Hematopoietic multipotent progenitor cell treated with erythropoietin and hydrocortisone succinate and interleukin-3 and kit ligand, for 17 days (in vitro differentiated cells): ENCODE data around the gene SCN2B.

Experiments used
- DNase-seq: peaks from one replicate; pipeline ENCODE4 v3.0.0-alpha.2; 2015; ENCODE audit warnings: low spot score

SCN2B gene

DNA sequence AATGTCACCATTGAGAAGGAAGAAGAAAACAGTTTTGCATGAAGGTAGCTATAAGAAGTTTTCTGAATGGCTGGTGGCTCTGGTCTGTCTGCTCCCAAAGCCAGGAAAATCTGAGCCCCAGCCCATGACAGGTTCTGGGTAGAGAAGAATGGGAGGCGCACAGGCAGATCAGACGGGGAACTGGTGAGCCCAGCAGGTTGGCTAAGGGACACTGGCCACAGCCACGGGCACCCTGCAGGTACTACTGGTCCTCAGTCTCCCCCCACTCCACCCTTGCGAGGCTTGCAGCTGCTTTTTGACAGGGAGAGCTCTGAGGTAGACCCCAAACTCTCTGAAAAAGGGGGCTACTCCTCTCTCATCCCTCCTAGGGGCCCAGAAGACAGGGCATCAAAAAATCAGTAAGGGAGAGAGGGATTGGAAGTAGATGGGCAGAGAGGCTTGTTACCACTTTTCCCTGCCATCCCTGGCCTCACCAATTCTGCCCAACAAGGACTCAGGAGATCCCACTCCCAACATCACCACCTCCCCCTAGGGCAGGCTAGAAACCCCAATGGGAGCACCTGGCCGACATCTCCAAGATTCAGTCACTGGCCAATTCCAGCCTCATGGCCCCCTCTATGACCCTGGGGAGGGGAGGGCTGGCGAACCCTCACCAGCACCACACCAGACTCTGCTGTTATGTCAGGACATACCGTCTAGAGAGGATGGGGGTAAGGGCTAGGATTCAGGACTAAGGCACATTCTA, 41.2 kb downstream of the SCN2B start:
- DNase-seq = no peak

- no peak for DNase-seq
Measured at GRCh38 chr11:118133816-118134215, 42.6 kb downstream of the SCN2B start.

GRCh38 chr11:118132385-118133151, 43.9 kb downstream of the SCN2B start:
- DNase-seq = no peak

DNA sequence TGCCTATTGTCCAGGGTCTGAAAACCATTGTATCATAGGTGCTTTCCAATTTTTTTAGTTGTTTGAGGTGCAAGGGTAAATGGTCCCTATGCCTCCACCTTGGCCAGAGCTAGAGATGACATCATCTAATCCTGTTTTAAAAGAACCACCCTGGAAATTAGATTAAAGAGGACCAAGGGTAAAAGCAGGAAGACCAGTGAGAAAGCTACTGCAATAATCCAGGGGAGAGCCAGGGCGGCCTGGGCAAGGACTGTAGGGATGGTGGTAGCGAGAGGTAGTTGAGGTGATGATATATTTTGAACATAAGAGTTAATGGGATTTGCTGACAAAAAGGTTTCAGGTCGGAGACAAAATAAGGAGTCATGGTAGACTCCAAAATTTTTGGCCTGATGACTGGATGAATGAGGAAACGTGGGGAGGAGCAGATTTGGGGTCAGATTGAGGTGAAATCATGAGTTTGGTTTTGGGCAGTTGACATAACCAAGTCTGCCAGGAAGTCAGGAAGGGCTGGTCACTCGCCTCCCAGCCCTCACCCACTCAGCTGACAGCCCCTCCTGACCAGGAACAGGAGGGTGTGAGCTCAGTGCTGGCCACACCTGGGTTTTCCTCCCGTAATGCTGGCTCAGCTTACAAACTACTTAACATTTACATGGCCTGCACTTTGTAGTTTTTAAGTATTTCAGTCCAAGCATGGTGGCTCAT, 46.8 kb downstream of the SCN2B start:
- no peak for DNase-seq

DNA sequence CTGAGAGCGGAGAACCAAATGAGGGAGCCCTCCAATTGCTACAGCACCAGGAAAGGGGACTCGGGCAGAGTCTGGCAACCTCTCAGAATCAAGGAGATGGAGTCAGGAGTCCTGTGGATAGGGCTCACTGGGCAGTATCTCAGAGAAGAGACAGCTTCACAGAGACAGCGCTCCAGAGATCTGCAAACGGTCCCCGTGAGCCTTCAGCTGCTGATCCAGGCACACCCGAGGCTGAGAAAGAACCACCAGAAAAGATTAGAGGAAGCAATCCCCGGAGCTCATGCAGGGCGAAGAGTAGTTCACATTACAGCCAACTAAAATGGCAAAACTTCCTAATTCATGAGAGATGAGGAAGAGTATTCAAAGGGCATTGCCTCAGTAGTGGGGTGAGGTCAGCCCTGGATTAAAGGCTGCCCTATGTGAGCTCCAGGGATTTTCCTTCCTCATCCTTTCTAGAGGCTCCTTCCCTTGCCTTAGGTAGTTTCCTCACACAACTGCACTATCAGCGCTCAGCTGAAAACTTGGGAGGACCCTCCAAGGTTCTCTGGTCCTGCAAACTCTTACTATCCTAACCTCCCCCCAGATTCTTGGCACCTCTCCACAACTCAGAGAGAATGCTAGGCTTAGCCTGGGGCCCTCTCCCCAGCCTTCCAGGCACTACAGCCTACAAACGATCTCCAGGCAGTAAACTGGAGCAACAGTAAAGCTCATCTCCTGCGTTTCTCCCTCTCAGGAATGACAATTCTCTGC, 47.5 kb downstream of the SCN2B start:
- no peak for DNase-seq

GRCh38 chr11:118128310-118128709, 48.1 kb downstream of the SCN2B start:
- DNase-seq = no peak

GRCh38 chr11:118126082-118126838, 50.2 kb downstream of the SCN2B start:
- no peak for DNase-seq

- no peak for DNase-seq
Measured at GRCh38 chr11:118124929-118125535, 51.4 kb downstream of the SCN2B start.

DNA sequence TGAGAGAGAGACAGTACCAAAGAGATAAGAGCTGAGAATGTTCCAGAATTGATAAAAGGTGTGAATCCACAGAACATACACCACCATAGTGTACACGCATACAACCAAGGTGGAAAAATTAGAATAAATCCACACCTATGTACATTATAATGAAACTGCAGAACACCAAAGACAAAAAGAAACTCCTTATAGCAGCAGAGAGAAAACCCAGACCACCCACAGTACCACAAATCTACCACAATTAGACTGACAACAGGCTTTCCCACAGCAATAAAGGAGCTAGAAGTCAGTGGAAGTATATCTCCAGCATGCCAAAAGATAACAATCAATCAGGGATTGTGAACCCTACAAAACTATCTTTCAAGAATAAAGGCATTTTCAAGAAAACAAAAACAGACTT, 55.6 kb downstream of the SCN2B start:
- no peak for DNase-seq

DNA sequence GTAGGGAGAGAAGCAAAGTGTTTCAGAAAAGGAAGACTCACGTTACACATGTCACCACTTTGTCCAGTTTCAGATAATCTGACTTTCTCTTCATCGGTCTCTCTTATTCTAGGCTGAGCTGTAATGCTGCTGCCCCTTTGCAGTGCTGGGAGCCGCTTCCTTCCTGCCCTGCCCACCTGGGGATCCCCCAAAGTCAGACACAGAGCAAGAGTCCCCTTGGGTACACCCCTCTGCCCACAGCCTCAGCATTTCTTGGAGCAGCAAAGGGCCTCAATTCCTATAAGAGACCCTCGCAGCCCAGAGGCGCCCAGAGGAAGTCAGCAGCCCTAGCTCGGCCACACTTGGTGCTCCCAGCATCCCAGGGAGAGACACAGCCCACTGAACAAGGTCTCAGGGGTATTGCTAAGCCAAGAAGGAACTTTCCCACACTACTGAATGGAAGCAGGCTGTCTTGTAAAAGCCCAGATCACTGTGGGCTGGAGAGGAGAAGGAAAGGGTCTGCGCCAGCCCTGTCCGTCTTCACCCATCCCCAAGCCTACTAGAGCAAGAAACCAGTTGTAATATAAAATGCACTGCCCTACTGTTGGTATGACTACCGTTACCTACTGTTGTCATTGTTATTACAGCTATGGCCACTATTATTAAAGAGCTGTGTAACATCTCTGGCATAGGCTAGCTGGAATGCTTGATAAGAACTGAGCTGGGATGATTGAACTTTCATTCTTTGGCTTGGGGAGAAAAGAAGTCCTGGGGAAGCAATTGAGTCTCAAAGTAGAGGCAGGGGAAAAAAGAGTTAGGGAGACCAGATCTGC, 58.4 kb downstream of the SCN2B start:
- DNase-seq = no peak

GRCh38 chr11:118115048-118115447, 61.4 kb downstream of the SCN2B start:
- DNase-seq = no peak

DNA sequence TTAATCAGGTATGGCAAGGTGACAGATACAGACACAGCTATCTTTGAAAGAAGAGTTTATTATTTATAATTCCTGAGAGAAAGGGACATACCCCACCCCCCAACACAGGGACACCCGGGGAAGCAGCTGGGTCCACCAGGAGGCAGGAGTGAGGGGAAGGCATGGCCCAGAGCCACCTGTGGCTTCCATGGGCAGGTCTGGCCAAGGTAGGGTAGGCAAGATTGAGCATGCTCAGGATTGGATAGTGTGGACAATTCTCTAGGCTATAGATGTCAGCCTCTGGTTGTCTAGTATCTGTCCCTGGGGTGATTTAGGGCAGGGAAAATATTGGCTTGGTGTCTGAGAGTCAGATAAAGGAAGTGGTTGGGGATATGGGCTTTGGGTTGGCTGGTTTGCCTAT, 62.2 kb downstream of the SCN2B start:
- DNase-seq = no peak

DNA sequence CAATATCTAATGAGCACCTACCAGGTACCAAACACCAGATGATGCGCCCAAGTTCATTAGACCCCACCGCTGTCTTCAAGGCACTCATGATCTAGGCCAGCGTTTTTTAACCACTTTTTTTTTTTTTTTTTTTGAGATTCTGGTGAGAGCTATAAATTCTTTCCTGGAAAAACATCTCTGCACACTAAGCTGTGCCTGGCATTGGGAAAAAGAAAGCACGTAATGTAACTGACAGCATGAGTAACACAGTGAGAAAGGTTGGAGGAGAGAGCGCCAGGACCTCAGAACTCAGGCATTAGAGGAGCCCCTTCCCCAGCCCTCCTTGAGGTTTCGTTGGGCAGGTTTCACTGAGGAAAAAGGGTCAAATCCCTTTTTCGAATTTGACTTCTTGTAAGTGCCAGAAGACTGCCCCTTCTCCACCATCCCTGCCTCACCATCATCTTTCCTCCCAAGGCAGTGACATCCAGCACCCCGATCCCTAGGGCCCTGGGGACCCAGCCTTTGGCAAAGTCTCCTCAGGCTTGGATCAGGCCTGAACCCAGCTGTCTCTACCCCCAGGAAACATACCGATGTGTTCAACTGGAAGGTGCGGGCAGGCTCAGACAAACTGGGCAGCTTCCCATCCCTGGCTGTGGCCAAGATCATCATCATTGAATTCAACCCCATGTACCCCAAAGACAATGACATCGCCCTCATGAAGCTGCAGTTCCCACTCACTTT, 63.6 kb downstream of the SCN2B start:
- no peak for DNase-seq
